ENCODE data around the gene C4orf54.
A peak's percentile ranks its signal among the peaks of the same experiment; 100 is the strongest.

C4orf54 gene

DNA sequence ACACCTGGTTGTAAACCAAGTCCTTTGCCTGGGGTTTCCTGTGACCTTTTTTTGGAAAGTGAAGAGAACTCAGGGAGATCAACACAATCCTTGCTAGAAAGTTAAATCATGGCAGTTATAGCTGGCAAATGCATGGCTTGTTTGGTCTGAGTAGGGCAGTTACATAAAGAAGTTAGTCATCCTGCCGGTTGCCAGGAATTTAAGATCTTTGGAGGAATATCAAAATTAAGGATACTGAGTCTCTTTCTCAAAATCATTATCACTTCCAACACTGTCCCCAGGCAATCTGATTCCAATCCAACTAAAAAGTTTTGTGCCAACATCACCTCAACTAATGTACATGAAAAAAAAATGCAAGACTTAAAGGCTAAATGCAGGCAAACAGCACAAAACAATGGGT, 40.3 kb downstream of the C4orf54 start:
- DNase-seq, result peak in 1 of 2 experiments; percentile 12

DNA sequence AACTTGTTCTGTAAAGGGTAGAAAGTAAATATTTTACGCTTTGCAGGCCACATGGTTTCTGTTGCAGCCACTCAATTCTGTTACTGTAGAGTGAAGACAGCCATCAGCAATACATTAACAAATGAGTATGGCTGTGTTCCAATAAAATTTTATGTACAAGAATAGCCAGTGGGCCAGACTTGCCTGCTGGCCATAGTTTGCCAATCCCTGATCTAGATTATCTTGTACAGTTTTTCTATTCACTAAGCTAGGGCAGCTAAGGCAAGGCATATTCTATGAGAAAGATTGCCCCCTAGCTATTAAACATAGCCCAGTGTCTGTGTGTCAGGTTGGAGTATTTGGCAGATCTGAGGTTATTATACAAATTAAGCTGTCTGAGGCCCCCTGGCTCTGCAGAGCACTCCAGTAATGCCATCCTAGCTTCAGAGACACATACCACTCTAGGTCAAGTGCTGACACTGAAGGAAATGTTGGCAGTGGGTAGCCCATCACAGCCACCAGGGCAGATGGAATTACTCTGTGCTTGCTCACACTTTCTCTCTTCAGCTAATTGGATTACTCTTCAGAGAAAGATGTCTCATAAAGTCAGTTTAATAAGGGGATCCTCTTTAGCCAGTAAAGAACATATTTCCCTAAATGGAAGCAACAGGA, 42.3 kb downstream of the C4orf54 start:
- no peak for DNase-seq

GRCh38 chr4:99614491-99614890, 43.1 kb downstream of the C4orf54 start:
- DNase-seq, result no peak

DNA sequence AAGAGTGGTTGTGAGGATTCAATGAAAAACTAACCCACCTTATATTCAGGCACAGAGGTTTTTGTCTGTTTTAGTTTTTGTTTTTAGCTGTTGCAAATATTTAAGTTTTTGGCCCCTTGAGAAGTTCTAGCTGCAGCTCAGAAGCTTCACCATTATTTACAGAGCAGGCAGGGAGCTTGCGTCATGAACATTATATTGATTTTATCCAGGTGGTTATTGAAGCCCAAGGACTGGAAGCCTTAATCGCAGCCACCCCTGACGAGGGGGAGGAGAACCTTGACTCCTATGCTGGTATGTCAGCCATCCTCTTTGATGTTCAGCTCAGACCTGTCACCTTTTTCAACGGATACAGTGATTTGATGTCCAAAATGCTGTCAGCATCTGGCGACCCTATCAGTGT, 44.9 kb downstream of the C4orf54 start:
- DNase-seq, result no peak

DNA sequence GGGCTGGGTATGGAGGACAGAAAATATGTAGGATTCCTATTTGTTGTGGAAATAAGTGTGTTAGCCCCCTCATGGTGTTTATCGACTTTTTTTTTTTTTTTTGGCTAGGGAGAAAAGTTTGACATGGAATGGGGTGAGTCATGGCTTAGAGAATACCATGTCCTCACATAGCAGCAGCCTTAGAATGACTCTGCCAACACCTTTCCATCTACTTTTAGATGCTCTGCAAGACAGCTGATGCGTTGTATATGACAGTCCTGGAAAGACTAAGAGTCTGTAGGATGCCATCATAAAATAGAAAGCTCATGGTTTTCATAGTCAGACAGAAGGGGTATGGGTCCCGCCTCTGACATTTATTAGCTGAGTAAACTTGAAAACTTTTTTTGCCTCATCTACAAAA, 45.3 kb downstream of the C4orf54 start:
- DNase-seq, result no peak

DNA sequence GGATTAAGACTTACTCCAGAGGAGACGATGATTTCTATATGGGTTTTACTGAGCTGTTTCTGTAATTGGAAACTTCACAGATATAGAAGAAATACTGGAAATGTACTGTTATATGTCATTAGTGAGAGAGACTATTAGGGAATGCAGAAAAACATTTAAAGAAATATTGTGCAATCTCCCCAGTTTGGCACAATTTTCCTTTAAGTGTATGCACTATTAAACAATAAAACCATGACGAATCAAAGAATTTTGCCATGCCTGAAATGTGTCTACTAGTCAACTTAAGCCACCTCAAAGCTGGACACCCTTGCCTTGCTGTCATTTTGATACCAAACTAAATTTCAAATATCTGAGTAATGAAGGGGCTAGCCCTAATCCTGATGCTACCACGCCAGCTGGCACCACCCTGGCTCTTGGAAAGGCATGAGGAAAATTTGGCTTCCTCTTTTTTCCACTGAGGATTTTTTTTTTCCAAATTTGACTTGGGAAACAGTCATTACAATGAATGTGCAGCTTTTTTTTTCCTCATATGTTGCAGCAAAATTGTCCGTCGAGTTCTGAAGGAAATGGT, 46.9 kb downstream of the C4orf54 start:
- DNase-seq, result no peak

- no peak for DNase-seq
Measured at GRCh38 chr4:99608417-99608816, 49.2 kb downstream of the C4orf54 start.

Measured in NCI-H2081 (cell line).